ENCODE data around the gene TIMMDC1. TPM values are rescaled to one million over a fixed set of nuclear protein-coding genes. Genes with fewer than 3 reads are reported as not detected.

The TIMMDC1 gene, protein sequence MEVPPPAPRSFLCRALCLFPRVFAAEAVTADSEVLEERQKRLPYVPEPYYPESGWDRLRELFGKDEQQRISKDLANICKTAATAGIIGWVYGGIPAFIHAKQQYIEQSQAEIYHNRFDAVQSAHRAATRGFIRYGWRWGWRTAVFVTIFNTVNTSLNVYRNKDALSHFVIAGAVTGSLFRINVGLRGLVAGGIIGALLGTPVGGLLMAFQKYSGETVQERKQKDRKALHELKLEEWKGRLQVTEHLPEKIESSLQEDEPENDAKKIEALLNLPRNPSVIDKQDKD
- 10 to 100 TPM; 40.4 to 41.9 (median 40.5) TPM for total RNA-seq

GRCh38 chr3:119498186-119499011 is at the start of gene TIMMDC1:
TIMMDC1 (plus strand) TSS chr3:119498547; CDS start chr3:119498734, 187 bp downstream.
- TF ChIP-seq POLR2A (IDR thresholded peaks at IDR 0.05) = no peak
- TF ChIP-seq, protein P1, sequence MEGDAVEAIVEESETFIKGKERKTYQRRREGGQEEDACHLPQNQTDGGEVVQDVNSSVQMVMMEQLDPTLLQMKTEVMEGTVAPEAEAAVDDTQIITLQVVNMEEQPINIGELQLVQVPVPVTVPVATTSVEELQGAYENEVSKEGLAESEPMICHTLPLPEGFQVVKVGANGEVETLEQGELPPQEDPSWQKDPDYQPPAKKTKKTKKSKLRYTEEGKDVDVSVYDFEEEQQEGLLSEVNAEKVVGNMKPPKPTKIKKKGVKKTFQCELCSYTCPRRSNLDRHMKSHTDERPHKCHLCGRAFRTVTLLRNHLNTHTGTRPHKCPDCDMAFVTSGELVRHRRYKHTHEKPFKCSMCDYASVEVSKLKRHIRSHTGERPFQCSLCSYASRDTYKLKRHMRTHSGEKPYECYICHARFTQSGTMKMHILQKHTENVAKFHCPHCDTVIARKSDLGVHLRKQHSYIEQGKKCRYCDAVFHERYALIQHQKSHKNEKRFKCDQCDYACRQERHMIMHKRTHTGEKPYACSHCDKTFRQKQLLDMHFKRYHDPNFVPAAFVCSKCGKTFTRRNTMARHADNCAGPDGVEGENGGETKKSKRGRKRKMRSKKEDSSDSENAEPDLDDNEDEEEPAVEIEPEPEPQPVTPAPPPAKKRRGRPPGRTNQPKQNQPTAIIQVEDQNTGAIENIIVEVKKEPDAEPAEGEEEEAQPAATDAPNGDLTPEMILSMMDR (IDR thresholded peaks at IDR 0.05) = no peak
- intact Hi-C loops (cut with DNase I; ENCODE audit: low total_unique reads) = no loop called here
- WGBS, 2 donors = 0% methylated on average over 52 to 58 of the region's 58 CpGs
- peak; percentile 97 to 99 for DNase-seq (ENCODE audit: low spot score in 2 of 2)
- peak within 1 kb of the TSS; percentile 99 for H3K4me3 ChIP-seq (ENCODE audit: low read depth, poor library complexity, severe bottlenecking)

DNA sequence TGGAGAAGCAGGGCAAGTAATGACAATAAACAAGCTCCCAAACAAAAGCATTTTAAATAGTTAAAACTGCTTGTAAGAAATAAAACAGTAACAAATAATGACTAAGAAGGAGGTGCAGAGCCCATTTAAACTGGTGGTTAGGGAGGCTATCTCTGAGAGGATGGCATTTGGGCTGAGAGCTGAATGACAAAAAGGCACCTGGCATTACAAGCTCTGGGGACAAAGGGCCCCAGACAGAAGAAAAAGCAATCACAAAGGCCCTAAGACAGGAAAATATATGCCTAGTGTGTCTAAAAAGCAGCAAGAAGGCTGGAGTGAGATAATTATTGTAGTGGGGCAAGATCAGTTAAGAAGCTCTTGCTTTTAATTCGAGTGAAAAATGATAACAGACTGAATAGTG is 44.5 kb upstream of the TIMMDC1 start:
- no peak for TF ChIP-seq POLR2A (IDR thresholded peaks at IDR 0.05)
- TF ChIP-seq, protein P1 (IDR thresholded peaks at IDR 0.05) = no peak
- DNase-seq (ENCODE audit: low spot score in 2 of 2) = no peak
- no peak overlapping the region for H3K4me3 ChIP-seq (ENCODE audit: low read depth, poor library complexity, severe bottlenecking)
- intact Hi-C loops (cut with DNase I; ENCODE audit: low total_unique reads) = no loop called here
- 74 to 93% methylated on average over 1 of the region's 1 CpG for WGBS, 2 donors

DNA sequence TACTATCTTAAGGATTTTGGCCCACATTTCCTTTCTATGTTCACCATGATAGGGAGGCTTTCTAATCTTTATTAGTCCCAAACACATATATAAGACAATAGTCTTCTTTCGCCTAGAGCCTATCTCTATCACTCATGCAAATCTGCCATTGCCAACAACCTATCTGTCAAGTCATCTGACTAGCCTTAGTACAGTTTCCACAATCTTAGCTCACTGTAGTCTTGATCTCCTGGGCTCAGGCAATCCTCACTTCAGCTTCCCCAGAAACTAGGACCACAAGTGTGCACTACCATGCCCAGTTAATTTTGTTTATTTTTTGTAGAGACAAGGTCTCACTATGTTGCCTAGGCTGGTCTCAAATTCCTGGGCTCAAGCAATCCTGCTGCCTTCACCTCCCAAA is 41.9 kb upstream of the TIMMDC1 start:
- H3K4me3 ChIP-seq (ENCODE audit: low read depth, poor library complexity, severe bottlenecking) = no peak overlapping the region
- no peak for DNase-seq (ENCODE audit: low spot score in 2 of 2)
- 90 to 97% methylated on average over 1 of the region's 1 CpG for WGBS, 2 donors
- no peak for TF ChIP-seq POLR2A (IDR thresholded peaks at IDR 0.05)
- TF ChIP-seq, protein P1 (IDR thresholded peaks at IDR 0.05) = no peak
- intact Hi-C loops (cut with DNase I; ENCODE audit: low total_unique reads) = no loop called here

- TF ChIP-seq, protein P1 (IDR thresholded peaks at IDR 0.05) = no peak
- no peak for TF ChIP-seq POLR2A (IDR thresholded peaks at IDR 0.05)
- no peak overlapping the region for H3K4me3 ChIP-seq (ENCODE audit: low read depth, poor library complexity, severe bottlenecking)
- DNase-seq (ENCODE audit: low spot score in 2 of 2) = no peak
- intact Hi-C loops (cut with DNase I; ENCODE audit: low total_unique reads) = no loop called here
- 70 to 71% methylated on average over 4 of the region's 4 CpGs for WGBS, 2 donors
These were observed 41.1 kb upstream of the TIMMDC1 start for GRCh38 chr3:119457246-119457645.

DNA sequence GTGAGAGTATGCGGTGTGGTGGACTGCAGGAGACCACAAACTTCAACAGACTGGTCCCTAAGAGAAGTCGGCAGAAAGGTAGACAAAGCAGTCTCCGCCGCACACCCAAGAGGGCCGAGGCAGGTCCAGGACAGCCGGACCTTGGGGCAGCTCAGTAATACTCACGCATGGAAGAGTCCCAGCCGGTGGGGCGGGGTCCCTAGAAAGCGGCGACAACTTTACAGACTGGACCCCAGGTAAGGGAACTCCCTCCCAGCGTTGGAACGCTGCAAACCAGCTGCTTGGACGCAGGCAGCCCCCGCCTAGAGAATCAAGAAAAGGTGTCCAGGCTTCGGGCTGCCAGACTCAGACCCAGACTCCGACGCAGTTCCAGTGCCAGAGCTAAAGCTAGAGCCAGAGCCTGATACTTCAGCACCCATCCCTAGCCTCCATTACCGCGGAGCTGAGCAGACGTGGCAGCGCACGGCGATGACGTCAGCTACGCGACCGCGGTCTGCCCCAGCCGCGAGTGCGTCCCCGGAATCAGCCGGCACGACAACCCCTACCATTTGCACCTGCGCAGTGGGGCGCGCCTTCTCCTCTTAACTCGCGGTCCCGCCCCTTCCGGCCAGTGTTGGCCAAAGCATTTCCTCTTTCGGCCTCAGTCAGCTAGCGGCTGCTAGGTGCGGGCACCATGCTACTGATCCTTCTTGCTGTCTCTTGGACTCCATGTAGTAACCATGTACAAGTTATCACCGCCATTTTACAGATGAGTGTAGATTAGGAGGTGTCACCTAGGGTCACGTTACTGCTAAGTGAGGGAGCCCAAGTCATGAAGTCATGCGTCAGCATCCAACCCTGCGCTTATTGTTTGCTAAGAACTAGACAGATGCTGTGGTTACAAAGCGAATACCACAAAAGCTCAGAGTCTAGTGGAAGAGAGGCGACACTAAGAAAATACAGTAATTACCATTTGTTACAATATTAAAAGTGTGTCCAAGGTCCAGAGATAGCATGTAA is 34.9 kb upstream of the TIMMDC1 start, which contains the start of gene TMEM39A:
TSS of gene TMEM39A (minus strand) at position 445 of the 999 bp plus-strand sequence. CDS start 1,541 bp downstream, outside the sequence.
- TF ChIP-seq POLR2A (IDR thresholded peaks at IDR 0.05) = no peak
- TF ChIP-seq, protein P1 (IDR thresholded peaks at IDR 0.05) = no peak
- H3K4me3 ChIP-seq (ENCODE audit: low read depth, poor library complexity, severe bottlenecking) = peak within 1 kb of the TSS; percentile 87
- intact Hi-C loops (cut with DNase I; ENCODE audit: low total_unique reads) = no loop called here
- WGBS, 2 donors = 5 to 7% methylated on average over 32 to 50 of the region's 51 CpGs
- DNase-seq (ENCODE audit: low spot score in 2 of 2) = peak; percentile 99 to 100
